ENCODE results near the gene TRAPPC14. TPM values are rescaled to one million over a fixed set of nuclear protein-coding genes. Genes with fewer than 3 reads are reported as not detected.

TRAPPC14 gene
- total RNA-seq, 1 experiment from 2014 or later: 23.4 TPM

DNA sequence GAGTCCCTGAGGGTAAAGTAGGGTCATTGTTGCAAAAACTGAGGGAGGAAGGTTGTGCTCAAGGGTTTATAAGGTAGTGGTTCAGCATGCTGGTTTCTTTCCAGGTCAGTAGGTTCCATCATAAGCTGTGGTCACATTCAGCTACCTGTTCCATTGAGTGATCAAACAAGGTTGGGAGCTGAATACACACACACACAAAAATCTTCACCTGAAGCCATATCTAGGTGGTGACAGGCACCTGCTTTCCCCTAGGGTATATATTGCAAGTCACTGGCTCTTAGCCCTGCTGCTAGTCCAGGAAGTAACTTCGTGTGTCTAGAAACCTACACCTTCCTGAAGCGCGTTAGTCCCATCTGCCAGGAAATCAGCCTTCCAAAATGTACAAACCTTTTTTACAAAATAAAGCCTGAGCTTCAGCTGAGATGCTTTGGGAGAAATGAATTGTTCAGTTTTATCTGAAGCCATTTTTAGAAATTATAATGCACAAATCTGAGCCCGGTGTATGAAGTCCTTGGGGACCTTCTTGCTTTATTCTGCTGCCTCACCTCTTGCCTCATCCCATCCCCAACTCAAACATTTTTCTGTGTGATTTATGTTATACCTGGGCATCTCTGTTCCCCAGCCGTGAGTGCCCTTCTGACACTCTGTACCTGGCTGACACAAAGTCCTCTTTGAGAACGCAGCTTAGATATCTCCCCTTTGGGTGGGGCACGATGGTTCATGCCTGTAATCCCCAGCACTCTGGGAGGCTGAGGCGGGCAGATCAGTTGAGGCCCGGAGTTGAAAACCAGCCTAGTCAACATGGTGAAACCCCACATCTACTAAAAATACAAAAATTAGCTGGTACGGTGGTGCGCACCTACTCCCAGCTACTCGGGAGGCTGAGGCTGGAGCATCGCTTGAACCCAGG is 20.4 kb downstream of the TRAPPC14 start:
- Histone ChIP-seq H3K4me3 (no peak overlapping the region), H3K9me2 (ENCODE audit: insufficient read depth) (no peaks in the 10 kb centered on the region), H3K9me3 (ENCODE audit: insufficient read depth, low read depth) (no peaks in the 10 kb centered on the region), H3K27ac (peak overlapping the region; percentile 61), H3F3A (ENCODE audit: insufficient read depth, low read depth) (peaks cover 59% of the 10 kb centered on the region), H3K4me2 (peak overlapping the region; percentile 56), H3K79me2 (ENCODE audit: low read depth) (no peaks in the 10 kb centered on the region), H4K20me1 (ENCODE audit: insufficient read depth) (no peaks in the 10 kb centered on the region), H3K27me3 (ENCODE audit: insufficient read depth, low read depth) (no peaks in the 10 kb centered on the region), H2AFZ (no peak overlapping the region), H3K4me1 (replicated peaks; ENCODE audit: insufficient read depth) (peaks cover 43% of the 10 kb centered on the region), H3K36me3 (ENCODE audit: low read depth) (no peaks in the 10 kb centered on the region)
- ChIA-PET POLR2A (ENCODE audit: unreplicated experiment) (interaction anchor here (0.5 to 1.1 kb wide), 8 partner anchors 11 to 495 kb away, joined by 3 to 21 read pairs (median 4); partner anchors contain the start of genes LAMTOR4 and PPP1R35), CTCF (interaction anchor here (0.6 to 0.9 kb wide), 4 partner anchors 79 to 590 kb away, joined by 3 to 4 read pairs (median 4); no protein-coding TSS in a partner anchor)
- TF ChIP-seq, protein P1, sequence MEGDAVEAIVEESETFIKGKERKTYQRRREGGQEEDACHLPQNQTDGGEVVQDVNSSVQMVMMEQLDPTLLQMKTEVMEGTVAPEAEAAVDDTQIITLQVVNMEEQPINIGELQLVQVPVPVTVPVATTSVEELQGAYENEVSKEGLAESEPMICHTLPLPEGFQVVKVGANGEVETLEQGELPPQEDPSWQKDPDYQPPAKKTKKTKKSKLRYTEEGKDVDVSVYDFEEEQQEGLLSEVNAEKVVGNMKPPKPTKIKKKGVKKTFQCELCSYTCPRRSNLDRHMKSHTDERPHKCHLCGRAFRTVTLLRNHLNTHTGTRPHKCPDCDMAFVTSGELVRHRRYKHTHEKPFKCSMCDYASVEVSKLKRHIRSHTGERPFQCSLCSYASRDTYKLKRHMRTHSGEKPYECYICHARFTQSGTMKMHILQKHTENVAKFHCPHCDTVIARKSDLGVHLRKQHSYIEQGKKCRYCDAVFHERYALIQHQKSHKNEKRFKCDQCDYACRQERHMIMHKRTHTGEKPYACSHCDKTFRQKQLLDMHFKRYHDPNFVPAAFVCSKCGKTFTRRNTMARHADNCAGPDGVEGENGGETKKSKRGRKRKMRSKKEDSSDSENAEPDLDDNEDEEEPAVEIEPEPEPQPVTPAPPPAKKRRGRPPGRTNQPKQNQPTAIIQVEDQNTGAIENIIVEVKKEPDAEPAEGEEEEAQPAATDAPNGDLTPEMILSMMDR (conservative IDR thresholded peaks at IDR 0.05): no peak
- no peak for TF ChIP-seq EZH2 (IDR thresholded peaks at IDR 0.05; ENCODE audit: low read depth)
- BruUV-seq (replicated peaks): no TSS peak
- intact Hi-C loops (cut with micrococcal nuclease; ENCODE audit: unreplicated experiment): loop anchor here (10.0 kb wide), 1 partner anchor 717 kb away; the partner anchor contains the start of gene SLC12A9
- DNase-seq: peak; percentile 55 to 98

DNA sequence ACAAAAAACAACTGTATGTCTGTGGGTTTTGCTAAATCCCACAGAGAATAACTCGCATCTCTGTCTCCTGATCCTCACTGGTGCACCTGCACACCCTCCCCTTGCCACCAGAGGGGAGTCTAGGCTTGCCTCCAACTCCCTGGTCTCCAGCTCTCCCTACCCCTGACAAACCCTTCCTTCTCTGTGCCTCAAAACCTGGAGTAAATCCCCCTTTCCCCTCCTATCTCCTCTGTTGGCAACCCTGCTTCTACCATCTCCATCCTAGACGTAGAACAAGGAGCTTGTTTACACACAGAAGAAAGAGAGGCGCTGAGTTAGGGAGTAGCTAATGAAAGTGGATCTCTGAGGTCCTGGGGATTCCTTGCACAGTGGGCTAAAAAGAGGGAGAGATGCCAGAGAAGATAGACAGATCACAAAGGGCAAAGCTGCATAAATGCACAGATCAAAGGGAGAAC is 25.8 kb downstream of the TRAPPC14 start:
- H3K4me1 ChIP-seq (replicated peaks; ENCODE audit: insufficient read depth): peaks cover 17% of the 10 kb centered on the region
- BruUV-seq (replicated peaks): no TSS peak
- H3K27me3 ChIP-seq (ENCODE audit: insufficient read depth, low read depth): no peaks in the 10 kb centered on the region
- no peak overlapping the region for H3K27ac ChIP-seq
- TF ChIP-seq, protein P1 (conservative IDR thresholded peaks at IDR 0.05): peak; percentile 89
- no peak for TF ChIP-seq EZH2 (IDR thresholded peaks at IDR 0.05; ENCODE audit: low read depth)
- no peak overlapping the region for H2AFZ ChIP-seq
- intact Hi-C loops (cut with micrococcal nuclease; ENCODE audit: unreplicated experiment): loop anchor here (1.0 to 10.0 kb wide), 4 partner anchors 82 to 722 kb away; partner anchors contain the start of gene SLC12A9
- no peaks in the 10 kb centered on the region for H3K9me3 ChIP-seq (ENCODE audit: insufficient read depth, low read depth)
- POLR2A ChIA-PET (ENCODE audit: unreplicated experiment): interaction anchor here (1.1 kb wide), 1 partner anchor 16 kb away, joined by 6 read pairs; the partner anchor contains the start of gene LAMTOR4
- CTCF ChIA-PET: interaction anchor here (0.6 to 1.4 kb wide), 6 partner anchors 12 to 320 kb away, joined by 3 to 9 read pairs (median 5); no protein-coding TSS in a partner anchor
- H3K9me2 ChIP-seq (ENCODE audit: insufficient read depth): no peaks in the 10 kb centered on the region
- H3K79me2 ChIP-seq (ENCODE audit: low read depth): no peaks in the 10 kb centered on the region
- H3F3A ChIP-seq (ENCODE audit: insufficient read depth, low read depth): peaks cover 36% of the 10 kb centered on the region
- no peak overlapping the region for H3K4me2 ChIP-seq
- no peak overlapping the region for H3K4me3 ChIP-seq
- DNase-seq: peak; percentile 49 to 74
- H3K36me3 ChIP-seq (ENCODE audit: low read depth): no peaks in the 10 kb centered on the region
- no peaks in the 10 kb centered on the region for H4K20me1 ChIP-seq (ENCODE audit: insufficient read depth)

DNA sequence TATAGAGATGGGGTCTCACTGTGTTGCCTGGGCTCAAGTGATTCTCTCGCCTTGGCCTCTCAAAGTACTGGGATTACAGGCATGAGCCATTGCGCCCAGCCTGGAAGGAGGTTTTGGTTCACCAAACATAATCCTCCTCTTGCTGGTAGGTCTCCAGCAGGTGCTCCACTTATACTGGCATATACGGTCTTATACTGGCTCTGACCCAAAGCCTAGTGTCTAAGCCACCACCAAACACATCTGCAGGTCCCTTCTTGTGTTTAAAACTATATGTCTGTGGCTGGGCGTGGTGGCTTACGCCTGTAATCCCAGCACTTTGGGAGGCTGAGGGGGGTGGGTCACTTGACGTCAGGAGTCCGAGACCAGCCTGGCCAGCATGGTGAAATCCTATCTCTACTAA is 26.4 kb downstream of the TRAPPC14 start:
- CTCF ChIA-PET: interaction anchor here (0.6 to 1.4 kb wide), 5 partner anchors 50 to 321 kb away, joined by 4 to 9 read pairs (median 5); no protein-coding TSS in a partner anchor
- H3K4me2 ChIP-seq: no peak overlapping the region
- H3K4me1 ChIP-seq (replicated peaks; ENCODE audit: insufficient read depth): peaks cover 12% of the 10 kb centered on the region; the same call in 1 of the 2 replicates
- no peak overlapping the region for H3K27ac ChIP-seq
- no peaks in the 10 kb centered on the region for H3K9me2 ChIP-seq (ENCODE audit: insufficient read depth)
- POLR2A ChIA-PET (ENCODE audit: unreplicated experiment): interaction anchor here (1.1 kb wide), 1 partner anchor 17 kb away, joined by 6 read pairs; the partner anchor contains the start of gene LAMTOR4
- H3K27me3 ChIP-seq (ENCODE audit: insufficient read depth, low read depth): no peaks in the 10 kb centered on the region
- no peaks in the 10 kb centered on the region for H3K79me2 ChIP-seq (ENCODE audit: low read depth)
- TF ChIP-seq, protein P1 (conservative IDR thresholded peaks at IDR 0.05): no peak
- TF ChIP-seq EZH2 (IDR thresholded peaks at IDR 0.05; ENCODE audit: low read depth): no peak
- DNase-seq: no peak
- H3K4me3 ChIP-seq: no peak overlapping the region
- no peaks in the 10 kb centered on the region for H3K36me3 ChIP-seq (ENCODE audit: low read depth)
- BruUV-seq (replicated peaks): no TSS peak
- H4K20me1 ChIP-seq (ENCODE audit: insufficient read depth): no peaks in the 10 kb centered on the region
- H3K9me3 ChIP-seq (ENCODE audit: insufficient read depth, low read depth): no peaks in the 10 kb centered on the region
- peaks cover 30% of the 10 kb centered on the region for H3F3A ChIP-seq (ENCODE audit: insufficient read depth, low read depth)
- intact Hi-C loops (cut with micrococcal nuclease; ENCODE audit: unreplicated experiment): loop anchor here (1.0 to 10.0 kb wide), 4 partner anchors 83 to 723 kb away; partner anchors contain the start of gene SLC12A9
- H2AFZ ChIP-seq: no peak overlapping the region
